Pancreas (tissue), 10 donors: Measurements from ENCODE around the gene DTNBP1. TPM values are rescaled to one million over a fixed set of nuclear protein-coding genes. Genes with fewer than 3 reads are reported as not detected.

ENCODE experiments used
- ATAC-seq, 4 donors: fragments of 200-7000 bp; cut with Tn5 transposase; one replicate each; pipeline versions ENCODE4 v1.8.0 to v1.9.1; 2020; ENCODE audit warnings: mild to moderate bottlenecking in 4 of 4, moderate library complexity in 4 of 4
- DNase-seq, 6 donors: peaks; one replicate each; pipeline ENCODE4 v3.0.0-alpha.2; 2020
- FAIRE-seq: peaks from 2 replicates; lab custom pipeline; 2012; peaks lifted over from hg19 to GRCh38; lab: Jason Lieb, UNC
- H3K27ac ChIP-seq, 4 donors: fragments of 200-600 bp; sonication (generic); 1 replicate in 3 of 4; 2 replicates in 1 of 4; pipeline versions ENCODE4 v1.5.0 to v1.8.0; 2020
- H3K27me3 ChIP-seq, 4 donors: fragments of 200-600 bp; one replicate each; pipeline ENCODE4 v1.8.0; 2021
- H3K36me3 ChIP-seq, 3 donors: fragments of 200-600 bp; sonication (generic) in 1 of 3; one replicate each; pipeline versions ENCODE4 v1.5.0 to v1.8.0; 2020 to 2021
- H3K4me1 ChIP-seq, 3 donors: fragments of 200-600 bp; one replicate each; pipeline ENCODE4 v1.8.0; 2021
- H3K4me3 ChIP-seq, 4 donors: fragments of 200-600 bp; sonication (generic) in 2 of 4; one replicate each; pipeline versions ENCODE4 v1.5.0 to v1.8.0; 2020 to 2021
- H3K9me3 ChIP-seq, 4 donors: fragments of 200-600 bp; one replicate each; pipeline ENCODE4 v1.8.0; 2021
- WGBS, 2 donors: extraction: QIAGEN DNeasy Blood & Tissue Kit; methylation state at CpG; one replicate each; pipeline ENCODE4 v1.1.7; 2013; 5-methylcytosine and 5-hydroxymethylcytosine counted together
- intact Hi-C, 3 donors: fragments of 100-400 bp; cut with DNase I; formaldehyde crosslinking; loops; one replicate each; pipeline versions ENCODE4 v1.11.1 to v1.14.2; 2022
- polyA plus RNA-seq, 2 donors: library from polyadenylated mRNA; stranded (reverse); fragments of 200-250 nt; gene quantifications; one replicate each; pipeline ENCODE4 v1.2.3, GENCODE V29; 2013
- total RNA-seq, 6 donors: library from RNA; stranded (reverse); fragmentation: NEBNext Ultra II Directional in 4 of 6; extraction: Animal tissue kit (Norgen Biotek cat#: 25700) in 4 of 6; gene quantifications; one replicate each; pipeline versions ENCODE4 v1.2.1 to v1.2.4, GENCODE V29; 2021 to 2023
- TF ChIP-seq, protein P1 (sequence below), 4 donors: fragments of 200-600 bp; sonication (generic) in 3 of 4; IDR thresholded peaks; one replicate each; pipeline versions ENCODE4 v1.5.0 to v1.8.0; 2021; ENCODE audit warnings: antibody characterized with exemption in 4 of 4
- donor health status: healthy with polysubstance abuse.
- donor health status: DM: no; HTN: no; CAD: no; lungs with moderate emphysema.
- donor health status: DM: no; HTN: no; CAD: no.
- donor health status: control.
- donor health status: control.
- donor health status: Bipolar disorder and iron deficiency.
- donor health status: DM: yes; HTN: yes; CAD: no.
- donor health status: DM: no; HTN: no; CAD: no.
- donor health status: DM: no; HTN: no; CAD: no.
- donor health status: DM: yes; HTN: yes; CAD: no.

Gene DTNBP1
- total and polyA plus RNA-seq, 8 donors = 6.5 to 11.5 (median 8.0) TPM

DNA sequence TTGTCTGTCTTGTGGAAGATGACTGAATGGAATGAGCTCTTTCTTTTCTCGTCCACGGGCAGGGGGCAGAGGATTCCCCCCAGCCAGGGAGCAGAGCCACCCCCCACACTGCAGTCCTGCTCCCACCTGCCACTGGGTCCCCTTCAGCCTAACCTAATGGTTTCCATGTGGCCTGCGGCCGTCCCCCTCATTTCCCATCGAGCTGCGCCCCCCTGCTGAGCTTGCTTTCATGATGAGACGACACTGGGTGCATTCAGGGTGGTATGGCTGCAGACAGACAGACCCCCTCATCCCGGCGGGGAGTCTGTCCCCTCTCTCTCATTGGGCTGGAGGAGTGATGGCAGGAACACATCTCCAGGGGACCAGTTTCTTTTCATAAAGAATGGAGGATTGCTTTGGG lies 140.8 kb downstream of the DTNBP1 start:
- Histone ChIP-seq H3K36me3 (peaks cover 0 to 38% (median 11%) of the 10 kb centered on the region in 3 donors), H3K27ac (peak overlapping the region in 2 of 4 donors; percentile 51 to 56), H3K9me3 (no peaks in the 10 kb centered on the region), H3K27me3 (no peaks in the 10 kb centered on the region), H3K4me3 (no peak overlapping the region), H3K4me1 (peaks cover 0 to 7% (median 0%) of the 10 kb centered on the region in 3 donors)
- WGBS, 2 donors = 82 to 86% methylated on average over 9 of the region's 9 CpGs
- no peak for FAIRE-seq
- no peak for DNase-seq
- intact Hi-C loops = no loop called here
- TF ChIP-seq, protein P1, sequence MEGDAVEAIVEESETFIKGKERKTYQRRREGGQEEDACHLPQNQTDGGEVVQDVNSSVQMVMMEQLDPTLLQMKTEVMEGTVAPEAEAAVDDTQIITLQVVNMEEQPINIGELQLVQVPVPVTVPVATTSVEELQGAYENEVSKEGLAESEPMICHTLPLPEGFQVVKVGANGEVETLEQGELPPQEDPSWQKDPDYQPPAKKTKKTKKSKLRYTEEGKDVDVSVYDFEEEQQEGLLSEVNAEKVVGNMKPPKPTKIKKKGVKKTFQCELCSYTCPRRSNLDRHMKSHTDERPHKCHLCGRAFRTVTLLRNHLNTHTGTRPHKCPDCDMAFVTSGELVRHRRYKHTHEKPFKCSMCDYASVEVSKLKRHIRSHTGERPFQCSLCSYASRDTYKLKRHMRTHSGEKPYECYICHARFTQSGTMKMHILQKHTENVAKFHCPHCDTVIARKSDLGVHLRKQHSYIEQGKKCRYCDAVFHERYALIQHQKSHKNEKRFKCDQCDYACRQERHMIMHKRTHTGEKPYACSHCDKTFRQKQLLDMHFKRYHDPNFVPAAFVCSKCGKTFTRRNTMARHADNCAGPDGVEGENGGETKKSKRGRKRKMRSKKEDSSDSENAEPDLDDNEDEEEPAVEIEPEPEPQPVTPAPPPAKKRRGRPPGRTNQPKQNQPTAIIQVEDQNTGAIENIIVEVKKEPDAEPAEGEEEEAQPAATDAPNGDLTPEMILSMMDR (IDR thresholded peaks at IDR 0.05) = no peak
- ATAC-seq = peak in 1 of 4 donors; percentile 6

DNA sequence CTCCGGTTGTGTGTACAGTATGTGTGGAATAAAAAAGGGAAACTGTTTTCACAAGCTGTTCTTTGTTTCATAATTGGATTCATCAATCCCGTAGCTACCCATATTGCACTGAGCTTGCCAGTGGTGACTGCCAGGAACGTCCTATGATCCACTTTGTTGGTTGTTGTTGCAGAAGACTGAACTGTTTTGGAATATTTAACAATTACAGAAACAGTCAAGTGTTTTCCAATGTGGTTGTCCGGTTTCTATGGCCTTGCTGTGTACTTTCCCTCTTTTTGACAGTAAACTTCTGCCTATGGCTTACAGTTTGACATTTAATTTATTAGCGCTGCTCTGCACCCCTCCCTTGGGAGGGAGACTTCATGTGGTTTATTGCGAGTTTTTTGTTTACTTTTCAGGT lies 141.2 kb downstream of the DTNBP1 start:
- peaks cover 0 to 7% (median 0%) of the 10 kb centered on the region in 3 donors for H3K4me1 ChIP-seq
- H3K27me3 ChIP-seq = no peaks in the 10 kb centered on the region
- peaks cover 0 to 38% (median 11%) of the 10 kb centered on the region in 3 donors for H3K36me3 ChIP-seq
- peak in 2 of 4 donors; percentile 9 to 14 for ATAC-seq
- no peak for DNase-seq
- FAIRE-seq = no peak
- TF ChIP-seq, protein P1 (IDR thresholded peaks at IDR 0.05) = no peak
- no peaks in the 10 kb centered on the region for H3K9me3 ChIP-seq
- no peak overlapping the region for H3K4me3 ChIP-seq
- intact Hi-C loops = no loop called here
- peak overlapping the region in 2 of 4 donors; percentile 51 to 56 for H3K27ac ChIP-seq
- 61 to 65% methylated on average over 6 of the region's 6 CpGs for WGBS, 2 donors

DNA sequence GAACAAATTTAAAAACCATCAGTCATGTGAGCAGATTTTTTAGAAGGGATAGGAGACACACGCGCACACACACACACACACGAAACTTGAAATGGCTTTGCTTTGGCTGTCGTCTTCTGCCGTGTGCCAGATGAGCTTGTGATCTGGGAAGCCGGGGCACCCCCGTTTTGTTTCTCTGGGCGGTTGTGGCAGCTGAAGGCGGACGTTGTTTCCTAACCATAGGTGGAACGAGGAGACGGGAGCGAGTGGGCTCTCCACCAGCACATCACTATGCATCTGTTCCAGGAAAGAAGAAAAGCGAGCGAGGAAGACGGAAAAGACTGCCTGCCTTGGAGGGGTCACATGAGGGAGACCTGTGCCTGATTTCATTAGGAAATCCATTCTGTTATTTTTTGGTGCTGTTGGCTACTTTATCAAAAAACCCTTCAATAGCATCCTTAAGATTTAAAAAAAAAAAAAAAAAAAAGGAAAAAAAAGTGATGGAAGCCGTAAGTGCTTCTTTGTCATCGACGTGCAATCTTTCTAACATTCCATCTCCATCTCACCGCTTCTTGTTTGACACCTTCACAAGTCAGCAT lies 142.1 kb downstream of the DTNBP1 start:
- 94 to 98% methylated on average over 20 of the region's 20 CpGs for WGBS, 2 donors
- DNase-seq (no peak), ATAC-seq (no peak), FAIRE-seq (no peak)
- Histone ChIP-seq H3K4me1 (peaks cover 0 to 7% (median 0%) of the 10 kb centered on the region in 3 donors), H3K36me3 (peaks cover 0 to 38% (median 11%) of the 10 kb centered on the region in 3 donors), H3K9me3 (no peaks in the 10 kb centered on the region), H3K27ac (no peak overlapping the region), H3K4me3 (no peak overlapping the region), H3K27me3 (no peaks in the 10 kb centered on the region)
- intact Hi-C loops = no loop called here
- TF ChIP-seq, protein P1 (IDR thresholded peaks at IDR 0.05) = no peak

DNA sequence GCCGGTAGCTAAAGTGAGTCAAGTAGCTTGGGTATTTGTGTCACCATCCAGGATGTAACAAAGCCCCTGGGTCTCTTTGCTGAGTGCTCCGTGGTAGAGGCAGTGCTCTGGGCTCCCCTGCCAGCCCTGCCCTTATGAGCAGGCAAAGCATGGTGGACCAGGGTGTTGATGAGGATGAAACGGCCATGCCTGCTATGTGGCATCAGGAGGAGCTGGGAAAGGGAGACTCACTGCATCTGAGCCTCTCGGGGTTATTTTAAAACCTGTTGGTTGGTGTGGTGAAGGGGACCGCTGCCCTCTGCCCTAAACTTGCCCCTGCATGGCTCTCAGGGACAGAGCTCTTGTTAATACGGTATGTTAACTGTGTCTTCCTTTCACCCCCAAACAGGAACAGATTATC lies 143.1 kb downstream of the DTNBP1 start:
- H3K4me3 ChIP-seq = no peak overlapping the region
- TF ChIP-seq, protein P1 (IDR thresholded peaks at IDR 0.05) = no peak
- ATAC-seq (no peak), DNase-seq (no peak), FAIRE-seq (no peak)
- no peaks in the 10 kb centered on the region for H3K9me3 ChIP-seq
- no peak overlapping the region for H3K27ac ChIP-seq
- WGBS, 2 donors = 83 to 92% methylated on average over 6 of the region's 6 CpGs
- intact Hi-C loops = no loop called here
- H3K36me3 ChIP-seq = peaks cover 0 to 42% (median 11%) of the 10 kb centered on the region in 3 donors
- peaks cover 0 to 7% (median 0%) of the 10 kb centered on the region in 3 donors for H3K4me1 ChIP-seq
- H3K27me3 ChIP-seq = no peaks in the 10 kb centered on the region

DNA sequence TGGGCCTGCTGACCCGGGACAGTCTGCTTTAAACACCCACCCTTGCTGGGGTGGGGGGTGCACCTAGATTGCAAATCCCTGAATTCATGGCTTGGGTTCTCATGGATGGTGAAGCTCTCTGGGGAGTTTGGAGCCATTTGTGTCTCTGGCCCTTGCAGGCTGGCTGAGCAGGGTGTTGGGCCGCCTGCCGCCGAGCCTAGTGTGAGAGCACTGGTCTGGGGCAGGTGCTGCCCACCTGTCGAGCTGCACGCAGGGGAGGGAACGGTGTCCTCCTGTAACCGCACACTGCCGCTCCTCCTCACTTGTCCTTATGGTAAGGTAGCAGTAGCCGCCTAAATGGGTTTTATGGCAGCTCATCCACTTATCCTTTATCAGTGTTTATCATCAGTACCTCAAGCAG lies 143.9 kb downstream of the DTNBP1 start:
- ATAC-seq (no peak), FAIRE-seq (no peak), DNase-seq (no peak)
- TF ChIP-seq, protein P1 (IDR thresholded peaks at IDR 0.05) = no peak
- intact Hi-C loops = no loop called here
- Histone ChIP-seq H3K27ac (no peak overlapping the region), H3K9me3 (no peaks in the 10 kb centered on the region), H3K4me1 (peaks cover 0 to 7% (median 0%) of the 10 kb centered on the region in 3 donors), H3K4me3 (no peak overlapping the region), H3K36me3 (peaks cover 0 to 38% (median 7%) of the 10 kb centered on the region in 3 donors), H3K27me3 (no peaks in the 10 kb centered on the region)
- 95 to 96% methylated on average over 10 of the region's 10 CpGs for WGBS, 2 donors
